GM19099 (cell line): ENCODE data around the gene KRT33B.

Source experiments
- POLR2A ChIP-seq: IDR thresholded peaks from 3 replicates; pipeline ENCODE4 v1.6.1; 2011; ENCODE audit warnings: low read depth; ENCODE audit not compliant: insufficient read length; ENCODE audit errors: extremely low read depth

Gene KRT33B

DNA sequence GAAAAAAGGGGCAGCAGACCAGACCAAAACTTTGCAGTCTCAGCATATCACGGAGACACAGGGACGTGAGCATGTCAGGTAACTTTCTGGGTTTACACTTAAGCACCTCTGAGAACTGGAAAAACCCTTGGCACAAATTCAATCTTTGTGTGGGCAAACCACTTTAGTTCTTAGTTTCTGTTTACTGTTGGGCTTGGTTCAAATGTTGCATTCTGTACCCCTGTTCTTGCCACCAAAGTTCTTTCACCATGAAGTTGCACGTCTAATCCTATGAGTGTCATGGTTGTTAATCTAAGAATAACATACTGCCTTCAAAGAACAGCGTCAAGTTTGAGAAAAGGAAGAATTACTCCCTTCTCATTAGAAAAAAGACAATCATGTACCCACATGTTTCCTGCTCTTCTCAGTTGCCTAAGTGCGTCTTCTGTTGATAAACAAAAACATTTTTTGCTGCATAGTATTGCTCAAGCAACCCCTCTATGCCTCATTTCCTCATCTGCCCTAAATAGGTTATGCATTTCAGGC, 30.6 kb downstream of the KRT33B start:
- TF ChIP-seq POLR2A, result no peak

DNA sequence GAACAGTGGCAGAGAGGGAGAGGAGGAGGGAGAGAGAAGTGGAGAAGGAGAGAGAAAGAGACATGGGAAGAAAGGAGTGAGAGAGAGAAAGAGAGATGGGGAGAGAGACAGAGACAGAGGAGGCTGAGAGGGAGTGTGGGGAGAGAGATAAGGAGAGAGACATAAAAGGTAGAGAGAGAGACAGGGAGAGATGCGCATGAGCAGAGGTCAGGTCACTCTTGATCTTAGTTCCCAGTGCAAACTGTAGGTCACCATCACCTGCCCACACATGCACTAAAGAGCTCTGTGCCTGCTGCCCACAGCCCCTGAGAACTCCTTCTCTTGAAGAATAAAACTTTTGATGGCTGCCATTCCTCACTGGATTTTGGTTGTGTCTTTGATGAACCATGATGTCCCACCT, 33.9 kb downstream of the KRT33B start:
- TF ChIP-seq POLR2A, result no peak

DNA sequence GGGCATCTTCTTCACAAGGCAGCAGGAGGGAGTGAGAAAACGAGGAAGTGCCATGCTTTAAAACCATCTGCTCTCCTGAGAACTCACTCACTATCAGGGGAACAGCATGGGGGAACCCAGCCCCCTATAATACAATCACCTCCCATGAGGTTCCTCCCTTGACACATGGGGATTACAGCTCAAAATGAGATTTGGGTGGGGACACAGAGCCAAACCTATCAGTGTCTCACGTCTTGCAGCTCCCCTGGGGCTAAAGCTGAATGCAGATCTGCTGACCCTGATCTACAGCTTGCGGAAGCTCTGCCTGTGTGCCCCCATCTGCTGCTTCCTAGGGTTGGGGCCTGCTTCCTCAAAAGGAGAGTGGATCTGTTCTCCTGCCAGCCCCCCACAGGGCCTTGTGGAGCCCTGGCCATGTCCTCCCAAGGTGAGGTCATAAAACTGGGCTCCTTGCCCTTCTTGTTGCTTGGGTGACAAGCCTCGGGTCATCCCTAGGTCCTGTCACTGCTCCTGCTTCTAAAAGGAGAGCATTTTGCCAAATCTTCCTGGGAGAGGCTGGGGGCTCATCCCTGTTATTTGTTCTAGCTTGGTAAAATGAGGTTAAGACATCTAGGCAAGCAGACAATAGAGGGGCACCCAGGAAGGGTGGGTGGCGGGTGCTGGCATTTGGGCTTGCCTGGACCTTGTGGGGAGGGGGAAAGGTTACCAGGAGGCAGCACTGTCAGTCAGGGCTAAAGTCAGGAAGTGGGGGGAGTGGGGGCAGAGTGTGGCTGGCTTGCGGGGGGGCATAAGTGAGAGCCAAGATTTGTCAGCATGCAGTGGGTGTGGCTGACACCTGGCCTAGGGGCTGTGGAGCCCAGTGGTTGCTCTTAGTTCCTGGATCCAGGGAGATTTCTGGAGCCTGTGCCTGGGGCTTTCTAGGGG, 35.0 kb downstream of the KRT33B start:
- no peak for TF ChIP-seq POLR2A

DNA sequence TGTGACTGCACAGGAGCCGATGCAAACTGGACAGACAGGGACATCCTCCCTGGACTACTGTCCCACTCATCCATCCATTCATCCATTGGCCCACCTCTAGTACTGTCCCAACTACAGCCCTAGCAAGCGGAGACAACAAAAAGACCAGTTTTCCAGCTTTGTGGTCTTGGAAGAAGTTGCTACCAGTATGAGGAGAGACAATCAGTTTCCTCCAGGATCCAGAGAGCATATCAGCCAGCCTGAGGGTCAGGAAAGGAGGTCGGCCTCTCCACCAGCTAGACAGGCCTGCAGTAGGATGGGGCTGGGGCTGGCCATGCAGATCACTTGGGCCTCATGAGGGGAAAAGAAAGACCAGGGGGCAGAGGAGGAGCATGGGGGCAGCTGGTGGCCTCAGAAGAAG, 35.8 kb downstream of the KRT33B start:
- no peak for TF ChIP-seq POLR2A

DNA sequence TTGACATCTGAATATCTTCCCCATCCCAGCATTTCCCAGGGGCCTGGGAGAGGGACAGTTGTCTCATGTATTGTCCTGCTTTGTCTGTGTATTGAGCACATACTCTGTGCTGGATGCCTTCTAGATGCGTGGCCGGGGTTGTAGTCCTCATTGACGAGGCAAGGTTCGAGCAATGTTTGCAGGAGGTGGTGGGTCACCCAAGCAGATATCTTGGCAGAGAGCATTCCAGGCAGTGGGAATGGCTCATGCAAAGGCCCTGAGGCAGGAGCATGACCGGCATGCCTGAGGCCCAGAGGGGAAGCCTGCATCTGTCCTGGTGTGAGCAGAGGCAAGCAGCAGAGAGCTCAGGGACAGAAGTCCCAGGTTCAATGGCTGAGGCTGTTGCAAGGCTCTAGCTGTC, 36.5 kb downstream of the KRT33B start:
- TF ChIP-seq POLR2A, result no peak

DNA sequence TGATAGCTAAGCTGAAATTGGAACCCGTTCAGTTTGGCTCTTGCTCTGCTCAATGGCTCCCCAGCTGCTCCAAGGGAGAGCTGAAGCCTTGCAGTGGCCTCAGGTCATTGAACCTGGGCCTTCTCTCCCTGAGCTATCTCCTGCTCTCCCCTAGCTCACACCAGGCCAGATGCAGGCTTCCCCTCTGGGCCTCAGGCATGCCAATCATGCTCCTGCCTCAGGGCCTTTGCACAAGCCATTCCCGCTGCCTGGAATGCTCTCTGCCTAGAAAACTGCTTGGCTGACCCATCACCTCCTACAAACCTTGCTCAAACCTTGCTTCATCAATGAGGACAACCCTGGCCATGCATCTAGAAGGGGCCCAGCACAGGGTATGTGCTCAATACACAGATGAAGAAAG, 37.4 kb downstream of the KRT33B start:
- TF ChIP-seq POLR2A, result no peak

DNA sequence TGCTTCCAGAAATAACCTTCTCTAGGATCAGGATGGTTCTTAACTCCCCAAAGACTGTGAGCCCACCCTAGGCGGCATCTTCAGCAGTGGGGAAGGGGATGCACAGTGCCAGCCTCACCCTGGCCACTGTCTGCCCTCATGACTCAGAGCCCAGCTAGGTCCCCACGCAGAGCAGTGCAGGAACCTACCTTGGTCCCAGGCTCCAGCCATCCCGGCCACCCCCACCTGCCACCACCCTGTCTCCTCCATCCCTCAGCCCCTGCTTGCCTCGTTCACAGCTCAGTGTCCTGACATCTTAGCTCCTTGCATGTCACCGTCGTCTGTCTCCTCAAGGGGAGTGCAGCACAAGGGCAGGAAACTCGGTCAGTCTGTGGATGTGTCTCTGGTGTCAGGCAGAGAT, 38.0 kb downstream of the KRT33B start:
- TF ChIP-seq POLR2A, result no peak

DNA sequence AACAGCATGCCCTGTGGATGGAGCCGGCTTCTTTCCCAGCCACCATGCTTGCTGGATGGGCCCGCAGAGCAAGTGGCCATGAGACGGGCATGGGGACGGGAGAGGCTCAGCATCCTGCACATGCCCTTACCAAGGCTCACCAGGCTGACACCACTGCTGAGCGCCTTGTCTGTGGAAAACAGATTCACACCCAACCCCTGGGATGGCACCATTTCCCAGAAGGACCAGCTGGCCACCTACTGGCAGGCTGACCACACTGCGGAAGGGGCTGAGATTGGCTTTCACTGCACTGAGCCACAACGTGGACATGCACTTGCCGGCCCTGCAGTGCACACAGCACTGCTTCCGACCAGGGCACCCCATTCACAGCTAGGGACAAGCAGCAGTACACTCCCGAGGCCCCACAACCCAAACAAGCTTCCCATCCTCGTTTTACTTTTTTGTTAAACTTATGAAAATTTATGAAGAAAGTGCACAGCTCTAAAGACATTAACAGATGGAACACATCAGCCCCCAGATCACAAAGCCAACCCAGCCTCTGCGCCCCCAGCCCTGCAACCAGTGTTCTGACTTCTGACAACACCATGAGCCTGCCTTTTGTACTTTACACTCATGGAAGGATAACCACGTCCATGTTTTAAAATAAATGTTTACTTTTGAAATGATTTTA, 40.2 kb downstream of the KRT33B start:
- no peak for TF ChIP-seq POLR2A

DNA sequence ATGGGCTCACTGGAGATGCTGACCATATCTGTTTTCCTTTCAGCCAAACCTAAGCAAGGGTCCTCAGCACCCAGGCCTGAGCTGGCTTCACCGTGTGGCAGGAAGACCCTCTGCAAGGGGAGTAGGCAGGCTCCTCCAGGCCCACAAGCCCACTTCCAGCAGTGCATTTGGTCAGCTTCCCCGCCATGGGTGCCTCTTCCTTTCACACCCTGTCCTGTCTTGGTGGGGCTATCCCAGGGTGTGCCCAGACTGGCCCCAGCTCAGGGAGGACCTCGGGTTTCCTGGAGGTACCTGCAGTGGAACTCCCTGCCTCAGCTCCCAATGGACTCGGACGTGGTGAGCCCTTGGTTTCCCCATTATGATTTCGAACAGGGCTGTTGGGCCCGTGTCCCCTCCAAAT, 41.4 kb downstream of the KRT33B start:
- TF ChIP-seq POLR2A, result no peak

DNA sequence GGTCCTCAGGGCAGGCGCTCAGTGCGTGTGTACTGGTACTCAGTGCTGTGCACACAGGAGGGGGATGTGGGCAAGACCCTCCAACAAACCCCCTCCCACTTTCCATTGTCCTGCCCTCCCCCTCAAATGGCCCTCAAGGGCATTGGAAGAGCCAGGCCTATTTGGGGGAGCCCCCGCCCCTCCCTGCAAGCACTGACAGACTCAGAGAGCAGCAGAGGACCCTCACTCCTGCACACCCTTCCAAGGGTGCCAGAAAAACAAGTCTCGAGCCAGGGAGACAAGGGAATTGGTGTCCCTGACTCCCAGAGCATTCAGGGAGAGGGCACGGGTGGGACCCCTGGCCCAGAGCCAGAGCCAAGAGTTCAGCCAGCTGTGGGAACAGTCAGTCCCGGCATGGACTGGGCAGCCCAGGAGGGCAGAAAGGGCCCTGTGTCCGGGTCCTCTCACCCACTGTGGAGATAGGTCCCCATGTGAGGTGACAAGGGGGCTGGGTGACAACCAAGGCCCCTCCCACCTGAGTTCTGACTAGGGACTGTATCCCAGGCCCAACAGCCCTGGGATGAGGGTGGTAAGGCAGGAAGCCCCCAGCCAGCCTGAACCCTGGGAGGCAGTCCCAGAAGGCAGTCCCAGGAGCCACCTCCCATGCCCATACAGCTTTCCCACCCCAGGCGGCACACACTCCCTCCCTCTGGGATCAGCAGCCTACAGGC, 42.0 kb downstream of the KRT33B start:
- no peak for TF ChIP-seq POLR2A

DNA sequence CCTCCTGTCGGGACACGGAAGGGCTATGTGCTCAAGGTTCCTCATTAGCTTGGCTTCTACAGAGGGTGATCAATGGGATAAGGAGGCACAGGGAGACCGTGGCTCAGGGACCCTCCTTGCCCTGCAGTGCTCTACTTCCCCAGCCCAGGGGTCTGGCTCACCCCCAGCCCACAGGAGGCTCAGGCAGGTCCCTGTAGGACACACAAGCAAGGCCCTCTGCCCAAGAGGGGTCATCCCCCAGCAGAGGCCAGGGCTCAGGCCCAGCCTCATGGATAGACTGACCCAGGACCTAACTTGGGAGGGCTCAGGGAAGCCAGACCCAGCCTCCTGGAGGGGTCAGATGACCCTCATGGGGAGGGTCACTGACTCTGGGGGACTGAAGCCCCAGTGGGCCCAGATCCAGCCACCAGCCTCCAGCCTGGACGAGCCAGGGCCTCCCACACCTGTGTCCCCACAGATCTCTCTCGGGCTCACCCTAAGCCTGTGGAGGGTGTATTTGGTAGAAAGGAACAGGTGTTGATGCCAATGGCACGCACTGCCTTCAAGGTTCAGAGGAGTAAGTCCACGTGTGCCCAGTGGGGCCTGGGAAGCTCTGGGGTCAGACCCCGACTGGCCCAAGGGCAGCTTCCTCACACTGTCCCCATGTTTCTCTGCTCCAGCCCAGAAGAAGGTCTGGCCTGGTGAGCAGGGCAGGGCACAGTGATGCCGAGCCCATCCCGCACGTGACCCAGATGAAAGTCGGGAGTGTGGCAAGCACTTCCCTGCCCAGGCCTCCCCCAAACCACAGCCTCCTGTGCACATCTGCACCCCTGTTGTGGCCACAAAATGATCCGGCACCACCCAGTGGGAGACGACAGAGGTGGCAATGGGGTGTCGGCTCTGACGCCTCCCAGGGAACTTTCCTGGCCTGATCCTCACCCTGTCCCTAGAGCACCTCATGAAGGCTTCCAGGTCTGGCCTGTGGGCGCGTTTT, 43.2 kb downstream of the KRT33B start:
- no peak for TF ChIP-seq POLR2A

DNA sequence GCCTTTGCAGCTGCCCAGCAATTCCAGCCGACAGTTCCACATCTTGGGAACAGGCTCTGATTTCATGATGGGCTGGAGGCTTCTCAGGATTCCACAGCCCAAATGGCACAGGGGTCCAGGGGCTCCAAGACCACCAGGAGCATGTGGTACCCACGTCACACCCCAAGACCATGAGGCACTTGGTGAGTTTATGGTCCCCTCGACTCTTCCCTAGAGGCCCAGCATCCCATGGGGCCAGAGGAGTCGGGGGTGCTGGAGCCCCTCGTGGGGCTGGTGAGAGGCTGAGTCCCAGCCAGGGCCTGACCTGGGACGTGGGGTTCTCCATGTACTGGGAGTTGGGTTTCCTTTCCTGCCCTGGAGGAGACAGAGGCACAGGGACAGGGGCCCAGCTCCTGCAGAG, 44.0 kb downstream of the KRT33B start:
- TF ChIP-seq POLR2A, result no peak

DNA sequence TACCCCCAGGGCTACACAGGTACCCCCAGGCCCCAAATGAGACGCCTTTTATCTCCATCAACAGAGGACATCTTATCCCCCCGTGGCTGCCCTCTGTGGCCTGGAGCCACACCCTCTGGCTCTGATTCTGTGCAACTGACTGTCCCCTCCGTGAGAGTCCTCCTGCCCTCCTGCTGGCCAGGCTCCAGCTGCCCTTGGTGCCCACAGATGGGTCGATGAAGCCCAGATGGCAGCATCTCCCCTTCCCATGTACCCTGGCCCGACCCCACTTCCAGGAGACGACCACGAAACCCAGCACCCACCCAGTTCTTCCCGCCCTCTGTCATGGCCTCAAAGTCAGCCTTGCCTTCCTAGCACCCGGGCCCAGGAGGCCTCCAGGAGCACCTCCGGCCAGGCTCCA, 44.5 kb downstream of the KRT33B start:
- TF ChIP-seq POLR2A, result no peak
